Measurements from ENCODE around the gene COPS8. TPM values are rescaled to one million over a fixed set of nuclear protein-coding genes. Genes with fewer than 3 reads are reported as not detected.

Gene COPS8
- total and polyA plus RNA-seq, 2 of the 8 experiments (the other 6 are each of a cell fraction or from before 2014, with no cell fraction given): 59.3 to 67.5 TPM

GRCh38 chr2:237134321-237135230 is 48.9 kb downstream of the COPS8 start:
- Histone ChIP-seq H4K8ac (ENCODE audit: extremely low read depth, insufficient read depth, low read length) (no peak overlapping the region), H4K91ac (replicated peaks; ENCODE audit: insufficient read length, low read length) (no peak overlapping the region), H3K23ac (ENCODE audit: insufficient read length) (no peak overlapping the region), H3K4ac (replicated peaks; ENCODE audit: insufficient read length, low read depth, low read length) (no peak overlapping the region), H3K79me2 (ENCODE audit: control insufficient read depth in 1 of 2, insufficient read depth in 2 of 2, low read length in 2 of 2) (peaks cover 0 to 6% of the 10 kb centered on the region in 2 experiments; a peak in 2 of 4 replicates), H3K27me3 (replicated peaks in 1 of 4; ENCODE audit: control insufficient read depth in 3 of 4, extremely low read depth in 1 of 4, insufficient read depth in 3 of 4, low read length in 3 of 4) (peaks cover 0 to 3% (median 0%) of the 10 kb centered on the region in 4 experiments; a peak in 1 of 7 replicates), H3K27ac (ENCODE audit: low read depth, low read length) (no peak overlapping the region), H2BK12ac (ENCODE audit: low read depth, low read length) (no peak overlapping the region), H4K20me1 (replicated peaks in 1 of 2; ENCODE audit: control insufficient read depth in 1 of 2, insufficient read depth in 2 of 2, low read length in 2 of 2) (peaks cover 0 to 7% of the 10 kb centered on the region in 2 experiments), H2BK5ac (ENCODE audit: low read depth, low read length) (no peak overlapping the region), H3K36me3 (ENCODE audit: control insufficient read depth in 2 of 4, insufficient read depth in 4 of 4, low read length in 3 of 4) (no peaks in the 10 kb centered on the region; a peak in 1 of 8 replicates), H3K4me3 (ENCODE audit: extremely low read depth in 1 of 4, insufficient read depth in 2 of 4, low read depth in 3 of 4, low read length in 4 of 4) (no peak overlapping the region), H3K9ac (replicated peaks in 1 of 4; ENCODE audit: extremely low read depth in 1 of 4, low read depth in 3 of 4, low read length in 3 of 4) (no peak overlapping the region), H3K4me1 (replicated peaks in 1 of 4; ENCODE audit: control insufficient read depth in 3 of 4, insufficient read depth in 4 of 4, low read length in 3 of 4) (no peaks in the 10 kb centered on the region; a peak in 2 of 7 replicates), H3K4me2 (ENCODE audit: insufficient read depth in 1 of 2, low read depth in 2 of 2, low read length in 2 of 2) (no peak overlapping the region), H3K9me3 (ENCODE audit: insufficient read depth in 2 of 2, low read depth in 1 of 2, low read length in 1 of 2) (peaks cover 3 to 17% of the 10 kb centered on the region in 2 experiments; a peak in 2 of 4 replicates), H4K5ac (ENCODE audit: insufficient read length, low read depth, low read length) (no peak overlapping the region), H2BK120ac (replicated peaks; ENCODE audit: low read depth, low read length) (no peak overlapping the region), H2BK20ac (ENCODE audit: low read length) (no peak overlapping the region), H3K79me1 (ENCODE audit: low read depth, low read length) (peaks cover 7% of the 10 kb centered on the region; the same call in 1 of the 2 replicates), H3K14ac (ENCODE audit: insufficient read length) (no peak overlapping the region), H2AK5ac (ENCODE audit: low read depth, low read length) (no peak overlapping the region), H3K18ac (ENCODE audit: extremely low read depth, low read length) (no peak overlapping the region), H3K23me2 (ENCODE audit: low read depth, low read length) (peaks cover 7% of the 10 kb centered on the region), H2AFZ (ENCODE audit: low read length) (no peak overlapping the region), H3K56ac (replicated peaks; ENCODE audit: insufficient read length, low read depth, low read length) (no peak overlapping the region), H2BK15ac (ENCODE audit: low read length) (no peak overlapping the region)
- DNase-seq (ENCODE audit: low read depth in 1 of 2, low spot score in 2 of 2) (no peak), FAIRE-seq (no peak)
- CTCF ChIA-PET (ENCODE audit: partially characterized antibody): interaction anchor here (0.6 to 3.8 kb wide), 9 partner anchors 8 to 287 kb away, joined by 3 to 30 read pairs (median 4); no protein-coding TSS in a partner anchor
- 78% methylated on average over 4 of the region's 4 CpGs; no CpG with 5 or more reads in 1 of the 2 experiments for WGBS, 2 experiments (ENCODE audit: extremely low coverage in 1 of 2, insufficient coverage in 1 of 2, insufficient read length in 1 of 2, insufficient replicate concordance in 2 of 2, low coverage in 1 of 2, low lambda C conversion rate in 2 of 2, missing lambda C conversion rate in 1 of 2)
- POLR2A ChIA-PET (ENCODE audit: partially characterized antibody): no interaction called here
- TF ChIP-seq TAF1 (IDR thresholded peaks at IDR 0.05; ENCODE audit: low read depth, low read length) (no peak), EGR1 (IDR thresholded peaks at IDR 0.05; ENCODE audit: borderline replicate concordance, low read depth, low read length) (no peak), POLR2A (IDR thresholded peaks at IDR 0.05; ENCODE audit: control extremely low read depth in 1 of 2, low read depth in 2 of 2, low read length in 2 of 2) (no peak), FOSL1 (IDR thresholded peaks at IDR 0.05; ENCODE audit: insufficient read depth, low read depth, low read length) (no peak), BACH1 (IDR thresholded peaks at IDR 0.05; ENCODE audit: low read length) (no peak), TAF7 (optimal IDR thresholded peaks at IDR 0.05; ENCODE audit: borderline replicate concordance, low read depth, low read length) (no peak), SUZ12 (IDR thresholded peaks at IDR 0.05; ENCODE audit: low read length) (no peak), SIX5 (IDR thresholded peaks at IDR 0.05; ENCODE audit: low read depth, low read length) (no peak), PHF8 (conservative IDR thresholded peaks at IDR 0.05; ENCODE audit: low read depth, low read length) (no peak)

All from H1 (cell line).